ENCODE data around the gene CNTNAP1.
"Not testable (repeated sequence)": the region's sequence is repeated elsewhere in the genome, so short reads cannot be mapped to it uniquely, and the experiment has no call there.

Gene CNTNAP1

DNA sequence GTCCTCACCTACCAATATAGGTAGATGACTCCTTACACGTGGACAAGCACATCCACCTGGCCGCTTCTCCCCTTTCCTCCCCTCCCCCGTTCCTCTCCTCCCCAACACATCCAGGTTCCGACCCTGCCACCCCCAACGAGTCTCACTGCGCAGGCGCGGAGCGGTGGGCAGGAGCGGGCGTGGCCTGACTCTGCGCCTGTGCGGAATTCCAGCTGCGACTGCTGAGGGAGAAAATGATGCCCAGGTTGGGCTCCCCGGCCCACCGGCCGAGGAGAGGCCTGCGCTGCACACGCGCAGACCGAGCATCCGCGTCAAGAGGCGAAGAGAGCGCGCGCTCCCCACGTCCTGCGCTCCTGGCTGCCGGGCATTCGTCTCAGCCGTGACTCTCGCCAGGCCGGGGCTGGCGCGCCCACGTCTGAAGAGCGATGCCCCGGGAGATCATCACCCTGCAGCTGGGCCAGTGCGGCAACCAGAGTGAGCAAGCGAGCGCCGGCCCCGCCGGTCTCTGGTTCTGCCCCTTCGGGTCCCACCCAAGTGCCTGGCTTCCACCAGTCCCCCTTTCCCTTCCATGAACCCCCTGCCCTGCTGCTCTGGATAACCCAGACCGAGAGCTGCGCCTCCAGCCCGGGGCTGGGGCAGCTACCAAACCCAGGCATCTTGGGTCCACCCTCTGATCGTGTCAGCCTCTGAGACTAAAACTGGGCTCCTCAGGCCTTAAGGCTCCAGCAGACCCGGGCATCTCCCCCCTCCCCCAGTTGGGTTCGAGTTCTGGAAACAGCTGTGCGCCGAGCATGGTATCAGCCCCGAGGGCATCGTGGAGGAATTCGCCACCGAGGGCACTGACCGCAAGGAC, 23.0 kb upstream of the CNTNAP1 start, which contains the start of gene TUBG2:
Gene TUBG2, plus strand, starts transcription at position 206 of the 853 bp plus-strand sequence. Its CDS starts 220 bp downstream, at position 426.
- H3K4me1 ChIP-seq (ENCODE audit: control insufficient read depth, insufficient read depth, low read length, unreplicated experiment): peaks cover 24% of the 10 kb centered on the region
- peak within 1 kb of the TSS; percentile 82 for H2AFZ ChIP-seq (ENCODE audit: low read length, unreplicated experiment)
- H3K27me3 ChIP-seq (ENCODE audit: insufficient read depth, low read length): no peaks in the 10 kb centered on the region
- peak within 1 kb of the TSS; percentile 98 for H3K4me3 ChIP-seq (ENCODE audit: low read depth, low read length)
- H3K27ac ChIP-seq (ENCODE audit: low read depth, low read length): peak within 1 kb of the TSS; percentile 72
- H3K36me3 ChIP-seq (ENCODE audit: insufficient read depth, low read length): peaks cover 10% of the 10 kb centered on the region
- peaks cover 5% of the 10 kb centered on the region for H3K79me2 ChIP-seq (ENCODE audit: control insufficient read depth, insufficient read depth, low read length, unreplicated experiment)

- not testable (repeated sequence) for H2AFZ ChIP-seq (ENCODE audit: low read length, unreplicated experiment); H3K36me3 ChIP-seq (ENCODE audit: insufficient read depth, low read length); H3K79me2 ChIP-seq (ENCODE audit: control insufficient read depth, insufficient read depth, low read length, unreplicated experiment); H3K27me3 ChIP-seq (ENCODE audit: insufficient read depth, low read length)
- peak overlapping the region; percentile 98 for H3K4me3 ChIP-seq (ENCODE audit: low read depth, low read length)
- peaks cover 24% of the 10 kb centered on the region for H3K4me1 ChIP-seq (ENCODE audit: control insufficient read depth, insufficient read depth, low read length, unreplicated experiment)
- peak overlapping the region; percentile 59; the same call in 1 of the 2 replicates for H3K27ac ChIP-seq (ENCODE audit: low read depth, low read length)
These were observed 22.4 kb upstream of the CNTNAP1 start for GRCh38 chr17:42659932-42660274.

DNA sequence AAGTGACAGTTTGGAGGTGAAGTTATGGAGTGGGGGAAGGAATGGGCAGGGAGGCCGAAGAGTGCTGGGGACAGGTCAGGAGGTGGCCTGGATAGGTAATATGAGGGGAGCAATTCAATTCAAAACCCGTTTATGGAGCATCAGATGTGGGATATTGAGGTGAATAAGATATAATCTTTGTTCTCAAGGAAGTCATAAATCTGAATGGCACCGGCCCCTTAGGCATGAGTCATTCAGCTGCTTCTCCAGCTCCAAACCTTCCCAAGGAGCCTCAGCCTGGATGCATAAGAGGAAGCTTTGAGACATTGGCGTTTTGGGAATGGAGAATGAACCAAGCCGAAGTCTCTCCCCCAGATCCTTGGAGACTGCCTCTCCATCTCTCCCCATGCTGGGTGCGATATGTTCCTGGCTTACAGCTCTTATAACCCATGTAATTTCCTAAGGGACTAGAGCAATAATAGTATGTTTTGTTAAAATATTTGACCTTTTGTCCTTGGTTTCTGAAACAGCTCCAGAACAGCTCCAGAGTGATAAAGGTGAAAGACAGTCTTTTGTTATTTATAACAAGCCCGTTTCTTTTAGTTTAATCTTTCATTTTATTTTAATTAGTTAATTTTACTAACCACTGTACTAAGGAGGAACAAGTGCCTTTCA, 21.5 kb upstream of the CNTNAP1 start:
- peak overlapping the region; percentile 58 for H3K4me3 ChIP-seq (ENCODE audit: low read depth, low read length)
- no peak overlapping the region for H2AFZ ChIP-seq (ENCODE audit: low read length, unreplicated experiment)
- peaks cover 10% of the 10 kb centered on the region for H3K36me3 ChIP-seq (ENCODE audit: insufficient read depth, low read length)
- peaks cover 17% of the 10 kb centered on the region for H3K4me1 ChIP-seq (ENCODE audit: control insufficient read depth, insufficient read depth, low read length, unreplicated experiment)
- no peaks in the 10 kb centered on the region for H3K27me3 ChIP-seq (ENCODE audit: insufficient read depth, low read length)
- peaks cover 5% of the 10 kb centered on the region for H3K79me2 ChIP-seq (ENCODE audit: control insufficient read depth, insufficient read depth, low read length, unreplicated experiment)
- H3K27ac ChIP-seq (ENCODE audit: low read depth, low read length): peak overlapping the region; percentile 59

- H3K36me3 ChIP-seq (ENCODE audit: insufficient read depth, low read length): peaks cover 20% of the 10 kb centered on the region
- no peaks in the 10 kb centered on the region for H3K27me3 ChIP-seq (ENCODE audit: insufficient read depth, low read length)
- no peak overlapping the region for H2AFZ ChIP-seq (ENCODE audit: low read length, unreplicated experiment)
These were observed 16.7 kb upstream of the CNTNAP1 start for GRCh38 chr17:42665581-42666001.

GRCh38 chr17:42666126-42666525, 16.2 kb upstream of the CNTNAP1 start:
- not testable (repeated sequence) for H3K27me3 ChIP-seq (ENCODE audit: insufficient read depth, low read length); H2AFZ ChIP-seq (ENCODE audit: low read length, unreplicated experiment); H3K27ac ChIP-seq (ENCODE audit: low read depth, low read length); H3K4me3 ChIP-seq (ENCODE audit: low read depth, low read length); H3K79me2 ChIP-seq (ENCODE audit: control insufficient read depth, insufficient read depth, low read length, unreplicated experiment)
- Histone ChIP-seq H3K36me3 (ENCODE audit: insufficient read depth, low read length) (peaks cover 20% of the 10 kb centered on the region), H3K4me1 (ENCODE audit: control insufficient read depth, insufficient read depth, low read length, unreplicated experiment) (peaks cover 30% of the 10 kb centered on the region)

More at GRCh38 chr17:42665581-42666001, 16.7 kb upstream of the CNTNAP1 start:
- no peaks in the 10 kb centered on the region for H3K79me2 ChIP-seq (ENCODE audit: control insufficient read depth, insufficient read depth, low read length, unreplicated experiment)
- H3K27ac ChIP-seq (ENCODE audit: low read depth, low read length): no peak overlapping the region
- H3K4me1 ChIP-seq (ENCODE audit: control insufficient read depth, insufficient read depth, low read length, unreplicated experiment): peaks cover 35% of the 10 kb centered on the region
- H3K4me3 ChIP-seq (ENCODE audit: low read depth, low read length): no peak overlapping the region

DNA sequence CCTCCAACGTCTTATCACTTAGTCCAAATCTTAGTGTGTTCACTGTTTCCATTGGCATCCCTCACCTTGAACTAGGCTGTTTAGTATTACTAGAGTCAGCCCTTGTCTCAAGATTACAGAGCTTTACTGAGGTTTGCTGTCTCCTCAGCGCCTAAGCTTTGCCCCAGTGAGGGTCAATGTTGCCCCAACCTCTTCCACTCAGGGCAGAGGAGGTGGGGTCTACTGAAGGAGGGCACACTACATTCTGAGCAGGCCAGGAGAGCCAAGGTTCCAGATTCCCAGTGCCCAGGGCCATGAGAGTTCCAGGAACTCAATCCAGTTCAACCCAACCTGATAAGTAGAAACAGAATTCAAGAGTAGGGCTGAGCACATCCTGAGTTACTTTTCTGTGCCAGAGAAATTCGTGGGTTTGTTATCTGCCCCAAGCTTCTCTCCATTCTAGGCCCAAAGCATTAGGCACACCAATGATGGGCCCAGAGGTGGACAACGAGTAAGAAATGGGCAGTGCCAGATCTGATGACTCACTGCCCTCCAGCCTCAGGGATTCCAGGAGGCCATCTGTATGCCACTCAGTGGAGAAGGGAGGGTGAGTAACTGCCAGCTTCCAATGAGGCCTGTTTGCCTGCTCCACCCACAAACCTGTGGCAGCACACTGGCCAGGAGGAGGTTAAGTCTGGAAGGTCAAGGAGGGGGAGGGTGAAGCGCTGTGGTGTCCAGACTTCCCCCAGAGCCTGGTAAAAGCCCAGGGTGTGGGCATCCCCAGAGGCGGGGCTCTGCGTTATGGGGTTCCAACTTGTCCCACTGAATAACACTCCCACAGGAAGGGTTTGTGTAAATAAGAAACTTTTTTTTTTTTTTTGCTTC, 15.0 kb upstream of the CNTNAP1 start:
- H3K36me3 ChIP-seq (ENCODE audit: insufficient read depth, low read length): peaks cover 11% of the 10 kb centered on the region; the same call in 1 of the 2 replicates
- H3K4me1 ChIP-seq (ENCODE audit: control insufficient read depth, insufficient read depth, low read length, unreplicated experiment): peaks cover 26% of the 10 kb centered on the region
- no peaks in the 10 kb centered on the region for H3K27me3 ChIP-seq (ENCODE audit: insufficient read depth, low read length)
- H2AFZ ChIP-seq (ENCODE audit: low read length, unreplicated experiment): no peak overlapping the region
- peak overlapping the region; percentile 49 for H3K27ac ChIP-seq (ENCODE audit: low read depth, low read length)
- H3K4me3 ChIP-seq (ENCODE audit: low read depth, low read length): no peak overlapping the region
- H3K79me2 ChIP-seq (ENCODE audit: control insufficient read depth, insufficient read depth, low read length, unreplicated experiment): no peaks in the 10 kb centered on the region

DNA sequence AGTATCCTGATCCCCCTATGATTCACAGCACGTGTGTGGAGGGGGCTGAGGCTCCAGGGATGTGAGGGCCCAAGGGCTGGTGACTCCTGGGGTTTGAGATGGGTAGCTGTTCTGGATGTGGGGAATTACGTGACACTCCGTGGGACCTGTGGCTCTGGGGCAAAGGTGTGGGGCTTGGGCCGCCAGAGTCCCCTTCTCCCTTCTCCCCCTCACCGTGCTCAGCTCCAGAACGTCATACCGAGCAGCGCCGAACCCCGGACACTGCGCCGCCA, 12.7 kb upstream of the CNTNAP1 start:
- Histone ChIP-seq H3K27ac (ENCODE audit: low read depth, low read length) (no peak overlapping the region), H3K79me2 (ENCODE audit: control insufficient read depth, insufficient read depth, low read length, unreplicated experiment) (peaks cover 3% of the 10 kb centered on the region), H2AFZ (ENCODE audit: low read length, unreplicated experiment) (no peak overlapping the region), H3K36me3 (ENCODE audit: insufficient read depth, low read length) (peaks cover 14% of the 10 kb centered on the region; the same call in 1 of the 2 replicates), H3K4me1 (ENCODE audit: control insufficient read depth, insufficient read depth, low read length, unreplicated experiment) (peaks cover 38% of the 10 kb centered on the region), H3K27me3 (ENCODE audit: insufficient read depth, low read length) (no peaks in the 10 kb centered on the region), H3K4me3 (ENCODE audit: low read depth, low read length) (no peak overlapping the region)

DNA sequence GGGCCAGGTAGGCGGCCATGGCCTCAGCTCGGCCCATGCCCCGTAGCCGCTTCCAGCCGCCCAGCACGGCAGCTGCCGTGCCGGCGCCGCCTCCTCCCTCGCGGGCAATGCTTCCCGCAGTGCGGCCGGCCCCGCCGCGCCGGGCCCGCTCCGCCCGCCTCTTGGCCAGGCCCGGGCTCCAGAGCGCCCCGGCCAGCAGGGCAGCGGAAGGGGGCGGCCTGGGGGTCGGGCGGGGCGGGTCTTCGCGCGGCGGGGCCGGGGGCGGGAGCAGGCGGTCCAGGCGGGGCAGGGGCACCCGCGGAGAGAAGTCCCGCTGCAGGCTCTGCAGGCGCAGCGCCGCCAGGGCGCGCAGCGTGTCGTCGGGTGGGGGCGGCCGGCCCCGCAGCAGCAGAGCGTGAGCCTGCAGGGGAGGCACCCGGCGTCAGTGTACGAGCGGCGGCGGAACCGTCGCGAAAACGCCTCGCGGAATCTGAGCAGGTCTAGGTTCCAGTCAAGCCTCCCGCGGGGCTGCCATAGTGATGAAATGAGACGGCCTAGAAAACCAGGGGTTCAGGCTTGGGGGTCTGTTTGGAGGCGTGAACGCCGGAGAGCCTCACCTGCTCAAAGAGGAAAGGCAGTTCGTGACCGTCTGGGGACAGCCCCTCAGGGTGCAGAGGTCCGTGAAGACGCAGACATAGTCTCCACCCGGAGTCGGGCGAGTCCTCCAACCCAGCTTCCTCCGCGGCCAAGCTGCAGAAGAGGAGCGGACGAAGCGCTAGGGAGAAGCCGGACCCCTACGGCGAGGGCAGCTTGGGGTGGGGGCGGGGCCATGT, 12.1 kb upstream of the CNTNAP1 start:
- H3K27me3 ChIP-seq (ENCODE audit: insufficient read depth, low read length): no peaks in the 10 kb centered on the region
- no peak overlapping the region for H3K27ac ChIP-seq (ENCODE audit: low read depth, low read length)
- H3K79me2 ChIP-seq (ENCODE audit: control insufficient read depth, insufficient read depth, low read length, unreplicated experiment): peaks cover 8% of the 10 kb centered on the region
- H3K4me3 ChIP-seq (ENCODE audit: low read depth, low read length): no peak overlapping the region
- peaks cover 42% of the 10 kb centered on the region for H3K4me1 ChIP-seq (ENCODE audit: control insufficient read depth, insufficient read depth, low read length, unreplicated experiment)
- no peak overlapping the region for H2AFZ ChIP-seq (ENCODE audit: low read length, unreplicated experiment)
- H3K36me3 ChIP-seq (ENCODE audit: insufficient read depth, low read length): peaks cover 14% of the 10 kb centered on the region; the same call in 1 of the 2 replicates

DNA sequence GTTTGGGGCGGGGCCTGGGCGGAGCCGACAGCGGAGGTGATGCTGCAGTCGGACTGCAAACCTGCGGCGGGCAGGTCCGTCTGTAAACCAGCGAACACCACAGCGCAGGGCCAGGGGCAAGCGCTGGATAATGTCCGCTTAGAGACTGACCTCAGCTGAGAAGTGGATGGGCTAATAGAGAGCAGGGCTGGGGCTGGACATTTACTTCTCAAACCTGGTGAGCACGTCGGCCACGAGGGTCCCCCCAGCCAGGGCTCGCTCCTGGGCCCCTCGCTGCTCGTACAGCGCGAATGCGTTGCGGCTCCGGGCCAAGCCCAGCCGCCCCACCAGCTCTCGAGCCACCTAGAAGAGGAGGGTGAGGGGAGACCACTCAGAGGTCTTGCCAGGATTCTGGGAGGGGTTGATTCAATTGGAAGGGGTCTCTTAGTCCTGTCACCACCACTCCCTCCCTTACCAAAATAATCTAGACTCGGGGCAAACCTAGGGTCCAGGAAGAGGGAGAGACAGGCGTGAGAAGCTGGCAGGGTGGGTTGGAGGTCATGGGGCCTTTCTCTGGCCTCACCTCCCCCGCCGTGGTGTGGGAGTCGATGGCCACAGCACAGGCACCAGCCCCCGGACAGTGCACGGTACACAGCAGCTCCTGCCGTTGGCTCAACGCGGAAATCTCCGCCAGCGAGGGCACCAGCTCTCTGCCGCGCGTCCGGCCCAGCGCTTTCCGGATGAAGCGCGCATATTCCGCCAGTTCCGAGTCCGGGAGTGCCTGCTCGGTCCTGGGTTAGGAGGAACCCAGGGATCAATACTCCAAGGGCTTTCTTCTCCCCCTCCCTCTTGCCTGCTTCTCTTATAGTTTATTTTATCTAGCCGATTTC, 11.3 kb upstream of the CNTNAP1 start:
- H3K36me3 ChIP-seq (ENCODE audit: insufficient read depth, low read length): peaks cover 14% of the 10 kb centered on the region; the same call in 1 of the 2 replicates
- no peak overlapping the region for H3K4me3 ChIP-seq (ENCODE audit: low read depth, low read length)

More for the DNA sequence above, 11.3 kb upstream of the CNTNAP1 start:
- Histone ChIP-seq H3K4me1 (ENCODE audit: control insufficient read depth, insufficient read depth, low read length, unreplicated experiment) (peaks cover 44% of the 10 kb centered on the region), H3K27ac (ENCODE audit: low read depth, low read length) (no peak overlapping the region), H3K79me2 (ENCODE audit: control insufficient read depth, insufficient read depth, low read length, unreplicated experiment) (peaks cover 16% of the 10 kb centered on the region), H2AFZ (ENCODE audit: low read length, unreplicated experiment) (no peak overlapping the region), H3K27me3 (ENCODE audit: insufficient read depth, low read length) (no peaks in the 10 kb centered on the region)

Data from ACC112 (cell line).